Muscle layer of duodenum (tissue), 2 donors: ENCODE data around the gene PPP1R26.
"Not testable (repeated sequence)": the region's sequence is repeated elsewhere in the genome, so short reads cannot be mapped to it uniquely, and the experiment has no call there.

Source experiments
- H3K27ac ChIP-seq: one replicate; pipeline ENCODE4 v1.7.0; 2013; ENCODE audit warnings: mild to moderate bottlenecking, low read length
- H3K27me3 ChIP-seq: one replicate; pipeline ENCODE4 v1.7.0; 2013; ENCODE audit warnings: low read depth, mild to moderate bottlenecking, control low read depth, low read length
- H3K36me3 ChIP-seq, 2 donors: one replicate each; pipeline ENCODE4 v1.7.0; 2013; ENCODE audit warnings: low read length in 2 of 2, control low read depth in 1 of 2, mild to moderate bottlenecking in 1 of 2; ENCODE audit not compliant: insufficient read depth in 2 of 2, control insufficient read depth in 1 of 2
- H3K4me1 ChIP-seq, 2 donors: one replicate each; pipeline ENCODE4 v1.7.0; 2013; ENCODE audit warnings: low read length in 2 of 2, mild to moderate bottlenecking in 2 of 2, control low read depth in 1 of 2, moderate library complexity in 1 of 2; ENCODE audit not compliant: insufficient read depth in 2 of 2, control insufficient read depth in 1 of 2
- H3K4me3 ChIP-seq, 2 donors: one replicate each; pipeline ENCODE4 v1.7.0; 2013; ENCODE audit warnings: low read length in 2 of 2, low read depth in 1 of 2, mild to moderate bottlenecking in 1 of 2
- H3K9me3 ChIP-seq, 2 donors: one replicate each; pipeline ENCODE4 v1.7.0; 2013; ENCODE audit warnings: low read length in 2 of 2, control low read depth in 1 of 2, mild to moderate bottlenecking in 1 of 2; ENCODE audit not compliant: control insufficient read depth in 1 of 2
- donor health status: healthy.

The PPP1R26 gene

DNA sequence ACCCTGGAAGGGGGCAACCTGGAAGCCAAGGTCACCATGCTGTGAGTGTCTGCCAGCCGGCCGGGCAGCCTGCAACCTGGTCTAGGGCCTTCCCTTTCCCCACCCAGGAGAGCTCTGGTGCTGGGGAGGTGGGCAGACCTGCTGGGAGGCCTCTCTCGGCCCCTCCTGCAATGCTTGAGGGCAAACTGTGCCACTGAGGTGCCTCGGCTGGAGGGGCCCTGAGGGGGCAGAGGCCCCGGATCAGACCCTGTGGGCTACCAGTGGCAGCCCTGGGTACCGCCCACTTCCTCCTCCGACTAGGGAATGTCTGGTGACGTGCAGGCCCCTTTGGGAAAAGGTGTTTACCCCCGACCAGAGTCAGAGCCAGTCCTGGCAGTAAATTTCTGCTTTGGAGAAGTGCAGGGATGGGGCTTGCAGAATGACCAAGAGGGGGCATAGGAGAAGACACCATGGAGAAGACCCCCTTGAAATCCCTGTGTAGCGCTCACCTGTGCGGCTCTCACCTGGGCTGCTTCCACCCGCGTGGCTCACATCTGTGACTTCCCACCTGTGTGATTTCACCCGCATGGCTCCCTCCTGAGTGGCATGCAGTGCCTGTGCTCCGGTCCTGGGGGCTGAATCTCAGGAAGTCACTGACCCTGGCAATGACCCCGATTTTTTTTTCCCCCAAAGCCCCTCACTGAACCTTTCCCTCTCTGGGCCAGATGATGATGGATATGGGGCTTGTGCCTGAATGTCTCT is 42.7 kb downstream of the PPP1R26 start:
- Histone ChIP-seq H3K9me3 (no peaks in the 10 kb centered on the region), H3K27ac (no peak overlapping the region), H3K36me3 (no peaks in the 10 kb centered on the region), H3K4me3 (no peak overlapping the region), H3K4me1 (no peaks in the 10 kb centered on the region), H3K27me3 (no peaks in the 10 kb centered on the region)

DNA sequence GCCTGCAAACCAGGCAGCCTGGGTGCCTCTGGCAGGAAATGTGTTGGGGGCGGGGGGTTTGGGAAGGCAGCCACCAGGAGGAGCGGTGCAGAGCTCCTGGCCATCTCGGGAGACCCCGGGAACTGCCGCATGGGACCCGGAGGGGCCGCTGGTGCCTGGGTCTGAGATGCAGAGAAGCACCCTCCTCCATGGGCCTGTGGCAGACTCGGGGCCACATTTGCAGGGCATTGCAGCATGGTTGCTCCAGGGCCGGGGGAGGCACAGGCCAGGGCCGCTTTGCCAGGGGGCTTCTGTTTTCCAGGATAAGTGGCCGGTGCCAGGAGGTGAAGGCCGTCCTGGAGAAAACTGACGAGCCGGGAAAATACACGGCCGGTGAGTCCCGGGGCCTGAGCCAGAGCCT is 43.3 kb downstream of the PPP1R26 start:
- no peak overlapping the region for H3K27ac ChIP-seq
- no peaks in the 10 kb centered on the region for H3K27me3 ChIP-seq

DNA sequence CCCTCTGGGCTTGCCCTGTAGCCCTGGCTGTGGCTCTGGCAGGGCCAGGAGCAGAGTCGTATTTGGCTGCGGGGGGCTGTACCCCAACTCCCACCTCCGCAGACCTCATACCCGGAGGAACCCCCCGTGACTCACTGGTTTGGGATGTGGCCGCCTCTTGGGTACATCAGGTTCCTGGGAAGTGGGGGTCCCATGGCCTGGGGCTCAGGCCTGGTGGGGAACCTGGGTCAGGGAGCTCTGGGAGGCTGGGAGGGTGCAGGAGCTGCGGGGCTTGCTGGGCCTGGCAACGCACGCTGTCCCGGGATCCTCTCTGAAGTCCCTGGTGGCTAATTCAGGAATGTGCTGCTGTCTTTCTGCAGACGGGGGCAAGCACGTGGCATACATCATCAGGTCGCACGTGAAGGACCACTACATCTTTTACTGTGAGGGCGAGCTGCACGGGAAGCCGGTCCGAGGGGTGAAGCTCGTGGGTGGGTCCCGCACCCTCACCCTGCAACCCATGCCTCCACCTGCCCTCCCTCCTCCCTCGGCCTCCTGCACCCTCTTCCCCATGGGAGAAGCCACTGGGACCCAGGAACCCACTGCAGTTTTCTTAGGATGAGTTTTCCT is 44.0 kb downstream of the PPP1R26 start:
- no peak overlapping the region for H3K27ac ChIP-seq
- no peak overlapping the region for H3K4me3 ChIP-seq
- no peaks in the 10 kb centered on the region for H3K27me3 ChIP-seq

More for the DNA sequence above, 43.3 kb downstream of the PPP1R26 start:
- Histone ChIP-seq H3K4me1 (no peaks in the 10 kb centered on the region), H3K36me3 (no peaks in the 10 kb centered on the region), H3K9me3 (no peaks in the 10 kb centered on the region), H3K4me3 (no peak overlapping the region)

DNA sequence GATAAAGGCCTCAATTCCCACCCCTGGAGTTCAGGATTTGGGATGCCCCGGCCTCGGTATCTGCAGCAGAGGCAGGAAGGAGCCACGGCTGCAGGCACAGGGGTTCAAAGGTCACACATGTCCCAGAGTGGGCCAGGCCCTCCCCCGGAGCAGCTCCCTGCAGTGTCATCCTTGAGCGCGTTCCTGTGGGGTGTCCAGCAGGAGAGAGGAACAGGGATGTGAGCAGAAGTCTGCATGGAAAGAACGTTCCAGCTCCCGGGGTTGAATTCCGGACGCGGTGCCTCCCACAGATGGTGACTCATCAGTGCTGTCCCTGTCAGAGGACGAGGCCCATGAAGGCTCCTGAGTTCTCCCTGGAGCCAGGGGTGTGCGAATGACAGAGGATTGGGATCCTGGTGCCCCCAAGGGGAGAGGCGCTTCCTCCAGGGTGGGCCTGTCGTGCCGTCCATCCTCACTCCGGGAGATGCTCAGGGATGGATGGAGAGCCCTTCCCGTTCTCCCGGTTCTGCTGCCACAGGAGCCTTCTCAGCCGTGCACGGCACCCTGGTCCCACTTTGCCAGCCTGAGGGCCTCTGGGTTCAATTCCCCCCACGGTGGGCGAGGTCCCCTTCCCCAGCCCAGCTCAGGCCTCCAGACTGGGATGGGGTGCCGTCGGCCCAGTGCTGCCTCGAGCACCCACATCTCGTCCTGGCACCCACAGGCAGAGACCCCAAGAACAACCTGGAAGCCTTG is 44.7 kb downstream of the PPP1R26 start:
- Histone ChIP-seq H3K27me3 (no peaks in the 10 kb centered on the region), H3K4me3 (no peak overlapping the region), H3K4me1 (no peaks in the 10 kb centered on the region), H3K36me3 (no peaks in the 10 kb centered on the region), H3K9me3 (peaks cover 0 to under 1% of the 10 kb centered on the region in 2 donors), H3K27ac (no peak overlapping the region)

More for the DNA sequence above, 44.0 kb downstream of the PPP1R26 start:
- Histone ChIP-seq H3K36me3 (no peaks in the 10 kb centered on the region), H3K4me1 (no peaks in the 10 kb centered on the region), H3K9me3 (no peaks in the 10 kb centered on the region)

- H3K4me1 ChIP-seq: no peaks in the 10 kb centered on the region
- H3K27me3 ChIP-seq: no peaks in the 10 kb centered on the region
Measured at GRCh38 chr9:135525241-135526088, 45.9 kb downstream of the PPP1R26 start.

GRCh38 chr9:135526089-135526729 is 46.6 kb downstream of the PPP1R26 start:
- no peaks in the 10 kb centered on the region for H3K27me3 ChIP-seq
- H3K36me3 ChIP-seq: no peaks in the 10 kb centered on the region
- no peak overlapping the region for H3K27ac ChIP-seq
- no peak overlapping the region for H3K4me3 ChIP-seq
- peaks cover 0 to 3% of the 10 kb centered on the region in 2 donors for H3K9me3 ChIP-seq
- no peaks in the 10 kb centered on the region for H3K4me1 ChIP-seq

More at GRCh38 chr9:135525241-135526088, 45.9 kb downstream of the PPP1R26 start:
- no peak overlapping the region for H3K27ac ChIP-seq
- H3K36me3 ChIP-seq: no peaks in the 10 kb centered on the region
- H3K9me3 ChIP-seq: peaks cover 0 to 3% of the 10 kb centered on the region in 2 donors
- H3K4me3 ChIP-seq: no peak overlapping the region

DNA sequence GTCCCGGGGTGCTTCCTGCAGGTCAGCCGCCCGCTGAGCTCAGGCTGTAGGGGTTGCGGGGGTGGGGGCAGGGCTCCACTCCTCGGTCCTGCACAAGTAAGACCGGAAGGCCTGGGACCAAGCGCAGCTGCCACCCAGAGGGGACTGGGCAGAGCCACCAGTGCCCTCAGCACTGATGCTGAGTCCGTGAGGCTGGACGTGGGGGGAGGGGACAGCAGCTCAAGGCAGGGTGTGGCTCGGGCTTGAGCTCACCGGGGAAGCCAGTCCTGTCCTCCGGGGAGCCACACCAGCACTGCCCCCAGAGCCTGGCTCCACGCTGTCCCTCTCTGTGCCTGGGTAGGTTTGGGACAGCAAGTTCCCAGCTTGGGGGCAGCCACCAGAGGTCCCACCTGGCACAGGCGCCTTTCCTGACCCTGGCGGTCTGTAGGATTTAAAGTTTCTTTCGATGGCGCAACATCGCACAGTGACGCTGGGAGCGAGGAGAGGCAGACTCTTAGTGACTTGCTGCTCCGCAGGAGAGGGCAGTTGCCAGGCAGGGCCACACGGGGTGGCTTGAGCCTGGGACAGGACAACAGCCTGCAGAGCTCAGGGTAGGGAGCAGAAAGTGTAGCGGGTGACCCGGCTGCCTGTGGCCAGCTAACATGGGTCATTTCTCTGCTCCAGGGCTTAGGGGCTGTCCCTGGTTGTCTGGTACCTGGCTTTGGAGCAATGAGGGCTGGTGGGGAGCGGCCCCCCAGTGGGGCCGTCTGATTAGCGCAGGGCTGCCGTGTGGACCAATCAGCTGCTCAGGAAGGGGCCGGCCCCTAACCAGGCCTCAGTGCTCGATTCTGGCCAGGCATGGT is 47.4 kb downstream of the PPP1R26 start:
- Histone ChIP-seq H3K36me3 (no peaks in the 10 kb centered on the region), H3K27ac (no peak overlapping the region), H3K9me3 (peaks cover 0 to 3% of the 10 kb centered on the region in 2 donors), H3K4me3 (no peak overlapping the region), H3K4me1 (no peaks in the 10 kb centered on the region), H3K27me3 (no peaks in the 10 kb centered on the region)

- H3K4me1 ChIP-seq, H3K4me3 ChIP-seq, H3K36me3 ChIP-seq, H3K27ac ChIP-seq, H3K27me3 ChIP-seq, H3K9me3 ChIP-seq: not testable (repeated sequence)
Measured at GRCh38 chr9:135528842-135529435, 49.4 kb downstream of the PPP1R26 start.

DNA sequence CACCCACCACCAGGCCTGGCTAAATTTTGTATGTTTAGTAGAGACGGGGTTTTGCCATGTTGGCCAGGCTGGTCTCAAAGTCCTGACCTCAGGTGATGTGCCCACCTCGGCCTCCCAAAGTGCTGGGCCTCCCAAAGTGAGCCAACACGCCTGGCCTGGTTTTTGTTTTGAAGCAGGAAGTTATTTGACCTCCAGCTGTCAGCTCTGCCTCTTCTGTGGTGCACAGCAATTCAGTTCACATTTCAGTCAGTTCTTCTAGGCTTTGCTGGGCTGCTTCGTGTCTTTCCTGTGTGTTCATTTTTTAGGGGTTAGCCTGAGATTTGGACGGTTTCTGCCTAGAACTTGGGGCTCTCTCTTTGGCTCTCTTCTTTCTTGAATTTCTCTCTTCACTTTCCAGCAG is 50.6 kb downstream of the PPP1R26 start:
- H3K27me3 ChIP-seq: no peaks in the 10 kb centered on the region
- no peak overlapping the region for H3K4me3 ChIP-seq
- H3K4me1 ChIP-seq: no peaks in the 10 kb centered on the region
- no peaks in the 10 kb centered on the region for H3K36me3 ChIP-seq
- no peak overlapping the region for H3K27ac ChIP-seq
- H3K9me3 ChIP-seq: peaks cover 0 to 3% of the 10 kb centered on the region in 2 donors

GRCh38 chr9:135531096-135531495 is 51.5 kb downstream of the PPP1R26 start:
- H3K9me3 ChIP-seq: peaks cover 0 to 3% of the 10 kb centered on the region in 2 donors
- H3K36me3 ChIP-seq: no peaks in the 10 kb centered on the region
- no peaks in the 10 kb centered on the region for H3K4me1 ChIP-seq
- no peak overlapping the region for H3K27ac ChIP-seq
- no peaks in the 10 kb centered on the region for H3K27me3 ChIP-seq
- no peak overlapping the region for H3K4me3 ChIP-seq
